ENCODE measurements around the gene OLFML2B. TPM values are rescaled to one million over a fixed set of nuclear protein-coding genes. Genes with fewer than 3 reads are reported as not detected.

OLFML2B gene
- 10 to 100 TPM in 1 of 4 donors, 1 to 10 TPM in 2, under 1 TPM in 1; 0.54 to 11.4 (median 1.9) TPM for polyA plus RNA-seq
- long read RNA-seq, donor 1: 0 reads
- long read RNA-seq, donor 2: 0 reads
- long read RNA-seq, donor 3, partial matches to known transcripts: 0 of 2 reads
- long read RNA-seq, donor 3, other reads (novel, unspliced or antisense): 0 of 2 reads
- long read RNA-seq, donor 4: 0 reads
- long read RNA-seq, donor 5: 0 reads
- long read RNA-seq, donor 6, partial matches to known transcripts: 0 of 1 reads
- long read RNA-seq, donor 6, other reads (novel, unspliced or antisense): 0 of 1 reads
- long read RNA-seq, donor 7: 0 reads
- long read RNA-seq, donor 8, partial matches to known transcripts: 0 of 2 reads
- long read RNA-seq, donor 8, other reads (novel, unspliced or antisense): 0 of 2 reads
- long read RNA-seq, donor 9, partial matches to known transcripts: 0 of 1 reads
- long read RNA-seq, donor 9, other reads (novel, unspliced or antisense): 0 of 1 reads
- long read RNA-seq, donor 10, partial matches to known transcripts: 26 of 31 reads
- long read RNA-seq, donor 10, other reads (novel, unspliced or antisense): 0 of 31 reads

- H3K4me1 ChIP-seq (ENCODE audit: control insufficient read depth in 3 of 3, insufficient read depth in 2 of 3, low read depth in 1 of 3, low read length in 2 of 3): peaks cover 0 to 4% (median 0%) of the 10 kb centered on the region in 3 donors
- peak within 1 kb of the TSS in 2 of 3 donors; percentile 26 to 30 for H3K27ac ChIP-seq (ENCODE audit: low read depth in 1 of 3, low read length in 2 of 3)
- FAIRE-seq: no peak
- peak within 1 kb of the TSS; percentile 39 to 56 (median 52) for H3K4me3 ChIP-seq (ENCODE audit: low read depth in 1 of 3, low read length in 3 of 3)
- WGBS, 3 donors: 0 to 1% (median 1%) methylated on average over 64 to 85 of the region's 85 CpGs
- H3K27me3 ChIP-seq (ENCODE audit: control insufficient read depth in 3 of 3, insufficient read depth in 3 of 3, low read length in 3 of 3): peaks cover 0 to 38% (median 5%) of the 10 kb centered on the region in 3 donors
- peak; percentile 51 to 65 for DNase-seq
- peaks cover 0 to 7% of the 10 kb centered on the region in 2 donors for H3K9me3 ChIP-seq (ENCODE audit: control insufficient read depth in 2 of 2, insufficient read depth in 1 of 2, low read depth in 1 of 2, low read length in 1 of 2)
- peaks cover 0 to 2% (median 0%) of the 10 kb centered on the region in 3 donors for H3K36me3 ChIP-seq (ENCODE audit: control insufficient read depth in 3 of 3, insufficient read depth in 2 of 3, low read depth in 1 of 3, low read length in 3 of 3)
Observed at GRCh38 chr1:162023547-162024501, at the start of gene OLFML2B. Gene OLFML2B, minus strand, starts transcription at chr1:162023869. Its CDS starts 439 bp downstream, at chr1:162023430.

GRCh38 chr1:162072740-162073139, 49.1 kb upstream of the OLFML2B start:
- no peak for DNase-seq
- no peak overlapping the region for H3K27ac ChIP-seq (ENCODE audit: low read depth in 1 of 3, low read length in 2 of 3)
- 21 to 46% (median 29%) methylated on average over 3 of the region's 3 CpGs for WGBS, 3 donors
- peaks cover 0 to 4% (median 2%) of the 10 kb centered on the region in 3 donors for H3K27me3 ChIP-seq (ENCODE audit: control insufficient read depth in 3 of 3, insufficient read depth in 3 of 3, low read length in 3 of 3)
- H3K4me3 ChIP-seq (ENCODE audit: low read depth in 1 of 3, low read length in 3 of 3): no peak overlapping the region
- peaks cover 0 to 5% of the 10 kb centered on the region in 2 donors for H3K9me3 ChIP-seq (ENCODE audit: control insufficient read depth in 2 of 2, insufficient read depth in 1 of 2, low read depth in 1 of 2, low read length in 1 of 2)
- H3K4me1 ChIP-seq (ENCODE audit: control insufficient read depth in 3 of 3, insufficient read depth in 2 of 3, low read depth in 1 of 3, low read length in 2 of 3): peaks cover 0 to 18% (median 4%) of the 10 kb centered on the region in 3 donors
- no peaks in the 10 kb centered on the region for H3K36me3 ChIP-seq (ENCODE audit: control insufficient read depth in 3 of 3, insufficient read depth in 2 of 3, low read depth in 1 of 3, low read length in 3 of 3)
- no peak for FAIRE-seq

GRCh38 chr1:162070825-162071224, 47.2 kb upstream of the OLFML2B start:
- 15 to 31% (median 24%) methylated on average over 7 of the region's 7 CpGs for WGBS, 3 donors
- Histone ChIP-seq H3K27ac (ENCODE audit: low read depth in 1 of 3, low read length in 2 of 3) (no peak overlapping the region), H3K9me3 (ENCODE audit: control insufficient read depth in 2 of 2, insufficient read depth in 1 of 2, low read depth in 1 of 2, low read length in 1 of 2) (peaks cover 0 to 5% of the 10 kb centered on the region in 2 donors), H3K4me1 (ENCODE audit: control insufficient read depth in 3 of 3, insufficient read depth in 2 of 3, low read depth in 1 of 3, low read length in 2 of 3) (peaks cover 0 to 18% (median 0%) of the 10 kb centered on the region in 3 donors), H3K36me3 (ENCODE audit: control insufficient read depth in 3 of 3, insufficient read depth in 2 of 3, low read depth in 1 of 3, low read length in 3 of 3) (no peaks in the 10 kb centered on the region), H3K27me3 (ENCODE audit: control insufficient read depth in 3 of 3, insufficient read depth in 3 of 3, low read length in 3 of 3) (peaks cover 0 to 2% (median 2%) of the 10 kb centered on the region in 3 donors), H3K4me3 (ENCODE audit: low read depth in 1 of 3, low read length in 3 of 3) (peak overlapping the region in 2 of 3 donors; percentile 70 to 91)
- FAIRE-seq (no peak), DNase-seq (peak; percentile 25 to 36)

- H3K4me1 ChIP-seq (ENCODE audit: control insufficient read depth in 3 of 3, insufficient read depth in 2 of 3, low read depth in 1 of 3, low read length in 2 of 3): peaks cover 0 to 18% (median 0%) of the 10 kb centered on the region in 3 donors
- H3K9me3 ChIP-seq (ENCODE audit: control insufficient read depth in 2 of 2, insufficient read depth in 1 of 2, low read depth in 1 of 2, low read length in 1 of 2): peaks cover 0 to 5% of the 10 kb centered on the region in 2 donors
- 0 to 1% (median 1%) methylated on average over 19 to 29 of the region's 29 CpGs for WGBS, 3 donors
- H3K27me3 ChIP-seq (ENCODE audit: control insufficient read depth in 3 of 3, insufficient read depth in 3 of 3, low read length in 3 of 3): peaks cover 0 to 2% (median 2%) of the 10 kb centered on the region in 3 donors
- peak; percentile 60 to 71 for DNase-seq
- H3K36me3 ChIP-seq (ENCODE audit: control insufficient read depth in 3 of 3, insufficient read depth in 2 of 3, low read depth in 1 of 3, low read length in 3 of 3): no peaks in the 10 kb centered on the region
- no peak for FAIRE-seq
- H3K27ac ChIP-seq (ENCODE audit: low read depth in 1 of 3, low read length in 2 of 3): peak overlapping the region; percentile 7 to 88 (median 79)
- H3K4me3 ChIP-seq (ENCODE audit: low read depth in 1 of 3, low read length in 3 of 3): peak overlapping the region; percentile 70 to 91 (median 78)
Observed at GRCh38 chr1:162070094-162070748, 46.6 kb upstream of the OLFML2B start.

GRCh38 chr1:162069334-162070093, 45.8 kb upstream of the OLFML2B start, which contains the start of gene NOS1AP:
Gene NOS1AP, plus strand, starts transcription at chr1:162069691. Its CDS starts 487 bp downstream, at chr1:162070178.
- WGBS, 3 donors: 0 to 1% (median 0%) methylated on average over 39 to 95 of the region's 95 CpGs
- FAIRE-seq: no peak

GRCh38 chr1:162068301-162068700, 44.6 kb upstream of the OLFML2B start:
- peaks cover 0 to 18% (median 0%) of the 10 kb centered on the region in 3 donors for H3K4me1 ChIP-seq (ENCODE audit: control insufficient read depth in 3 of 3, insufficient read depth in 2 of 3, low read depth in 1 of 3, low read length in 2 of 3)
- H3K27ac ChIP-seq (ENCODE audit: low read depth in 1 of 3, low read length in 2 of 3): peak overlapping the region in 1 of 3 donors; percentile 57
- FAIRE-seq: no peak
- no peaks in the 10 kb centered on the region for H3K9me3 ChIP-seq (ENCODE audit: control insufficient read depth in 2 of 2, insufficient read depth in 1 of 2, low read depth in 1 of 2, low read length in 1 of 2)
- no peaks in the 10 kb centered on the region for H3K36me3 ChIP-seq (ENCODE audit: control insufficient read depth in 3 of 3, insufficient read depth in 2 of 3, low read depth in 1 of 3, low read length in 3 of 3)
- 82 to 90% (median 84%) methylated on average over 4 of the region's 4 CpGs for WGBS, 3 donors
- H3K27me3 ChIP-seq (ENCODE audit: control insufficient read depth in 3 of 3, insufficient read depth in 3 of 3, low read length in 3 of 3): peaks cover 0 to 2% (median 2%) of the 10 kb centered on the region in 3 donors
- DNase-seq: peak in 1 of 2 donors; percentile 60
- no peak overlapping the region for H3K4me3 ChIP-seq (ENCODE audit: low read depth in 1 of 3, low read length in 3 of 3)

More at GRCh38 chr1:162069334-162070093, 45.8 kb upstream of the OLFML2B start, which contains the start of gene NOS1AP:
- no peaks in the 10 kb centered on the region for H3K36me3 ChIP-seq (ENCODE audit: control insufficient read depth in 3 of 3, insufficient read depth in 2 of 3, low read depth in 1 of 3, low read length in 3 of 3)
- peaks cover 0 to 18% (median 0%) of the 10 kb centered on the region in 3 donors for H3K4me1 ChIP-seq (ENCODE audit: control insufficient read depth in 3 of 3, insufficient read depth in 2 of 3, low read depth in 1 of 3, low read length in 2 of 3)
- peak; percentile 88 to 95 for DNase-seq
- H3K27me3 ChIP-seq (ENCODE audit: control insufficient read depth in 3 of 3, insufficient read depth in 3 of 3, low read length in 3 of 3): peaks cover 0 to 2% (median 2%) of the 10 kb centered on the region in 3 donors
- H3K27ac ChIP-seq (ENCODE audit: low read depth in 1 of 3, low read length in 2 of 3): peak within 1 kb of the TSS; percentile 57 to 88 (median 79)
- H3K4me3 ChIP-seq (ENCODE audit: low read depth in 1 of 3, low read length in 3 of 3): peak within 1 kb of the TSS; percentile 70 to 91 (median 78)
- peaks cover 0 to 2% of the 10 kb centered on the region in 2 donors for H3K9me3 ChIP-seq (ENCODE audit: control insufficient read depth in 2 of 2, insufficient read depth in 1 of 2, low read depth in 1 of 2, low read length in 1 of 2)

- H3K27ac ChIP-seq (ENCODE audit: low read depth in 1 of 3, low read length in 2 of 3): no peak overlapping the region
- FAIRE-seq: no peak
- 46 to 54% (median 52%) methylated on average over 1 of the region's 1 CpG for WGBS, 3 donors
Observed at GRCh38 chr1:162067466-162067865, 43.8 kb upstream of the OLFML2B start.

More at GRCh38 chr1:162067466-162067865, 43.8 kb upstream of the OLFML2B start:
- Histone ChIP-seq H3K9me3 (ENCODE audit: control insufficient read depth in 2 of 2, insufficient read depth in 1 of 2, low read depth in 1 of 2, low read length in 1 of 2) (no peaks in the 10 kb centered on the region), H3K27me3 (ENCODE audit: control insufficient read depth in 3 of 3, insufficient read depth in 3 of 3, low read length in 3 of 3) (peaks cover 0 to 2% (median 1%) of the 10 kb centered on the region in 3 donors), H3K4me1 (ENCODE audit: control insufficient read depth in 3 of 3, insufficient read depth in 2 of 3, low read depth in 1 of 3, low read length in 2 of 3) (peaks cover 0 to 18% (median 0%) of the 10 kb centered on the region in 3 donors), H3K36me3 (ENCODE audit: control insufficient read depth in 3 of 3, insufficient read depth in 2 of 3, low read depth in 1 of 3, low read length in 3 of 3) (no peaks in the 10 kb centered on the region), H3K4me3 (ENCODE audit: low read depth in 1 of 3, low read length in 3 of 3) (no peak overlapping the region)
- no peak for DNase-seq

All from small intestine (tissue), 16 donors.